Kidney (tissue), 14 donors: ENCODE results near the gene LRP1. TPM values are rescaled to one million over a fixed set of nuclear protein-coding genes. Genes with fewer than 3 reads are reported as not detected.
A peak's percentile ranks its signal among the peaks of the same experiment; 100 is the strongest.

Experiments
- DNase-seq, 5 donors: peaks; one replicate each; pipeline ENCODE4 v3.0.0-alpha.2; 2013 to 2020
- FAIRE-seq: peaks from 2 replicates; lab custom pipeline; 2012; peaks lifted over from hg19 to GRCh38; lab: Jason Lieb, UNC
- H3K27ac ChIP-seq, 2 donors: one replicate each; pipeline ENCODE4 v1.7.0; 2013; ENCODE audit warnings: low read depth in 2 of 2, low read length in 2 of 2, inconsistent platforms in 1 of 2
- H3K27me3 ChIP-seq: one replicate; pipeline ENCODE4 v1.7.1; 2013; ENCODE audit warnings: low read length, inconsistent platforms; ENCODE audit not compliant: control insufficient read depth, insufficient read depth
- H3K36me3 ChIP-seq, 3 donors: one replicate each; pipeline versions ENCODE4 v1.7.0 to v1.7.1; 2013; ENCODE audit warnings: low read length in 3 of 3, control low read depth in 1 of 3, inconsistent platforms in 1 of 3; ENCODE audit not compliant: insufficient read depth in 3 of 3, control insufficient read depth in 2 of 3
- H3K4me1 ChIP-seq, 3 donors: one replicate each; pipeline versions ENCODE4 v1.7.0 to v1.7.1; 2013; ENCODE audit warnings: low read length in 3 of 3, inconsistent platforms in 1 of 3, low read depth in 1 of 3; ENCODE audit not compliant: control insufficient read depth in 2 of 3, insufficient read depth in 2 of 3
- H3K4me3 ChIP-seq, 3 donors: one replicate each; pipeline versions ENCODE4 v1.7.0 to v1.8.1; 2013; ENCODE audit warnings: low read length in 3 of 3, control low read depth in 1 of 3, inconsistent platforms in 1 of 3
- H3K9ac ChIP-seq, 3 donors: one replicate each; pipeline versions ENCODE4 v1.7.0 to v1.7.1; 2013; ENCODE audit warnings: low read length in 3 of 3, control low read depth in 1 of 3, inconsistent platforms in 1 of 3
- H3K9me3 ChIP-seq, 3 donors: one replicate each; pipeline versions ENCODE4 v1.7.0 to v1.7.1; 2013; ENCODE audit warnings: low read length in 3 of 3, control low read depth in 1 of 3, inconsistent platforms in 1 of 3; ENCODE audit not compliant: control insufficient read depth in 2 of 3, insufficient read depth in 1 of 3
- intact Hi-C: fragments of 100-400 bp; cut with DNase I; formaldehyde crosslinking; loops from one replicate; pipeline ENCODE4 v1.11.1; 2022
- microRNA-seq: library from miRNA; unstranded; fragments of <30 nt; microRNA quantifications from one replicate; pipeline ENCODE4 v1.2.0, GENCODE V29; 2020
- polyA plus RNA-seq: library from polyadenylated mRNA; stranded (reverse); fragments of 350-450 nt; fragmentation: Illumina TruSeq; extraction: RNeasy Lipid Tissue Mini Kit (QIAGEN cat#74804); gene quantifications from one replicate; pipeline ENCODE4 v1.2.3, GENCODE V29; 2014; ENCODE audit warnings: low read depth, low replicate concordance; ENCODE audit not compliant: insufficient read depth
- total RNA-seq: library from RNA; stranded (reverse); fragmentation: NEBNext Ultra II Directional; extraction: Animal tissue kit (Norgen Biotek cat#: 25700); gene quantifications from one replicate; pipeline ENCODE4 v1.2.1, GENCODE V29; 2021
- TF ChIP-seq, protein P1 (sequence below): IDR thresholded peaks from 3 replicates; pipeline ENCODE4 v1.5.1; 2012; ENCODE audit warnings: mild to moderate bottlenecking, moderate library complexity, borderline replicate concordance; ENCODE audit not compliant: insufficient read depth; ENCODE audit errors: extremely low read depth
- donor health status: control.
- donor health status: control.
- donor health status: control.
- donor health status: control.
- donor health status: control.
- donor health status: DM: yes; HTN: yes; CAD: no.
- donor health status: Normal renal cell carcinoma (clear cell type).

The LRP1 gene
- total and polyA plus RNA-seq, 2 donors from 2014 or later, result 18.7 to 121 TPM

DNA sequence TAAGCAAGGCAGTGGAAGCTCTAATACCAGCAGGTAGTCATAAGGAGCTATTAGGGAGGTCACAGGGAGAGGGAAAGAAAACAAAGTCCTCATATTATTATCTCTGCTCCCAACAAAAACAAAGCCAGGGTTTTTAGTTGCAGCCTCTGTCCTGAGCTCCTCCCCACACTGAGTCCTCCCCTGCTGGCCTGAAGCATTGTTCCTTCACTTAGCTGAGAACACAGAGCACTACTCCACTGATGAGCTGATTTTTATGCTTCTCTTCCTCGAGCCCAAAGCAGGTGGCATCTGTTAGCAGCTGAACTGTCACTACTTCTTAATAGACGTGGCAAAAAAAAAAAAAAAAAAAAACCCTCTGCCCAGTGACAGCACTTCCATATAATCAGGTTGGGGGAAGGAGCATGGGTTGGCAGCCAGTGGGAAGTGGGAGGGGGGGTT lies 133.2 kb downstream of the LRP1 start:
- Histone ChIP-seq H3K27me3 (no peaks in the 10 kb centered on the region), H3K9me3 (no peaks in the 10 kb centered on the region), H3K27ac (no peak overlapping the region), H3K36me3 (peaks cover 6 to 49% (median 23%) of the 10 kb centered on the region in 3 donors), H3K4me1 (no peaks in the 10 kb centered on the region), H3K9ac (no peak overlapping the region), H3K4me3 (no peak overlapping the region)
- FAIRE-seq (no peak), DNase-seq (peak in 2 of 5 donors; percentile 43 to 52)
- intact Hi-C loops, result loop anchor here (10.0 kb wide), 1 partner anchor 193 kb away; the partner anchor contains the start of genes GLI1 and INHBE
- TF ChIP-seq, protein P1, sequence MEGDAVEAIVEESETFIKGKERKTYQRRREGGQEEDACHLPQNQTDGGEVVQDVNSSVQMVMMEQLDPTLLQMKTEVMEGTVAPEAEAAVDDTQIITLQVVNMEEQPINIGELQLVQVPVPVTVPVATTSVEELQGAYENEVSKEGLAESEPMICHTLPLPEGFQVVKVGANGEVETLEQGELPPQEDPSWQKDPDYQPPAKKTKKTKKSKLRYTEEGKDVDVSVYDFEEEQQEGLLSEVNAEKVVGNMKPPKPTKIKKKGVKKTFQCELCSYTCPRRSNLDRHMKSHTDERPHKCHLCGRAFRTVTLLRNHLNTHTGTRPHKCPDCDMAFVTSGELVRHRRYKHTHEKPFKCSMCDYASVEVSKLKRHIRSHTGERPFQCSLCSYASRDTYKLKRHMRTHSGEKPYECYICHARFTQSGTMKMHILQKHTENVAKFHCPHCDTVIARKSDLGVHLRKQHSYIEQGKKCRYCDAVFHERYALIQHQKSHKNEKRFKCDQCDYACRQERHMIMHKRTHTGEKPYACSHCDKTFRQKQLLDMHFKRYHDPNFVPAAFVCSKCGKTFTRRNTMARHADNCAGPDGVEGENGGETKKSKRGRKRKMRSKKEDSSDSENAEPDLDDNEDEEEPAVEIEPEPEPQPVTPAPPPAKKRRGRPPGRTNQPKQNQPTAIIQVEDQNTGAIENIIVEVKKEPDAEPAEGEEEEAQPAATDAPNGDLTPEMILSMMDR, result no peak

DNA sequence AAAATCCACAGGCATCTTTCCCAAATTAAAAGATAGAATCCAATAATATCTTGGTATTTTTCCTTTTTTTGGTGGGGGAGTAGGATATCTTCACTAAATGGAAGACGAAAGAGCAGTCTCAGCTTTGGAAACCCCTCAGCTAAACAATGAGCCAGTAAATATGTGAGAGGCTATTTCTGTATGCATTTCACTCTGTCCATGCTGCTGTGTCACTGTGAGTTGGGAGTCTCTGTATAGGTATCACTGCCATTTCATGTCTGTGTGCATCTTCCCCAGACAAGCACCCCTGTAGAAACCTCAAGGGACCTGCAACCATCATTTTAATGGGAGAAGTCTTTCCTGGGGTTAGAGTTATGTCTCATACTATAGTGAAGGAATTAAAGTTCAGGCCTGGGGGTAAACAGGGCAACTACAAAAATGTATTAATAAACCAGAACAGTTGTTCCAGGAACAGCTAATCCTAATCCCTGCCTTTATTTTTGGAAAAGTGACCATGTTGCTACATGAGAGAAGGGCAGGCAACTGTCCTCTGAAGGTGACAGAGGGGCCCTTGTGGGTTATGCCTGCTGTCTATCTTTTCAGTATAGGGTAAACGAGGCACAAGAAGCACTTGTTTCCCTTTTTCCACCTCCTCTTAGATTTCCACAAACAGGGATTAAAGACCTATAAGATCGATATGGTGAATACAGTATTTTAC lies 134.0 kb downstream of the LRP1 start:
- DNase-seq (no peak), FAIRE-seq (no peak)
- TF ChIP-seq, protein P1, result no peak
- Histone ChIP-seq H3K4me3 (no peak overlapping the region), H3K4me1 (no peaks in the 10 kb centered on the region), H3K9ac (no peak overlapping the region), H3K36me3 (peaks cover 6 to 48% (median 28%) of the 10 kb centered on the region in 3 donors), H3K27ac (no peak overlapping the region), H3K27me3 (no peaks in the 10 kb centered on the region), H3K9me3 (no peaks in the 10 kb centered on the region)
- intact Hi-C loops, result loop anchor here (10.0 kb wide), 1 partner anchor 193 kb away; the partner anchor contains the start of genes GLI1 and INHBE

Small RNAs within 50 kb of the gene (microRNA-seq; reads per million reads assigned to microRNA genes)
- gene MIR1228, result not detected

Other genes starting within 250 kb of the LRP1 start
- gene SDR9C7, start 194.1 kb upstream of the LRP1 start, total RNA-seq, result not detected
- gene SDR9C7, start 194.1 kb upstream of the LRP1 start, polyA plus RNA-seq, result not detected
- gene RDH16, start 170.9 kb upstream of the LRP1 start, total RNA-seq, result 0.41 TPM
- gene RDH16, start 170.9 kb upstream of the LRP1 start, polyA plus RNA-seq, result 0.15 TPM
- gene ZBTB39, start 121.9 kb upstream of the LRP1 start, total RNA-seq, result 6.6 TPM
- gene ZBTB39, start 121.9 kb upstream of the LRP1 start, polyA plus RNA-seq, result 1.4 TPM
- not detected for gene TAC3, start 112.0 kb upstream of the LRP1 start, total RNA-seq
- gene TAC3, start 112.0 kb upstream of the LRP1 start, polyA plus RNA-seq, result not detected
- 0.25 TPM for gene MYO1A, start 78.4 kb upstream of the LRP1 start, total RNA-seq
- 0.77 TPM for gene MYO1A, start 78.4 kb upstream of the LRP1 start, polyA plus RNA-seq
- gene NEMP1, start 49.7 kb upstream of the LRP1 start, total RNA-seq, result 10.3 TPM
- gene NEMP1, start 49.7 kb upstream of the LRP1 start, polyA plus RNA-seq, result 2.1 TPM
- 28.0 TPM for gene NAB2, start 39.4 kb upstream of the LRP1 start, total RNA-seq
- gene NAB2, start 39.4 kb upstream of the LRP1 start, polyA plus RNA-seq, result 13.9 TPM
- gene STAT6, start 17.1 kb upstream of the LRP1 start, total RNA-seq, result 232 TPM
- gene STAT6, start 17.1 kb upstream of the LRP1 start, polyA plus RNA-seq, result 74.8 TPM
- not detected for gene LRP1-AS, start 19.1 kb downstream of the LRP1 start, total RNA-seq
- gene LRP1-AS, start 19.1 kb downstream of the LRP1 start, polyA plus RNA-seq, result not detected
- gene NXPH4, start 88.3 kb downstream of the LRP1 start, total RNA-seq, result 0.16 TPM
- gene NXPH4, start 88.3 kb downstream of the LRP1 start, polyA plus RNA-seq, result 0.71 TPM
- 70.1 TPM for gene SHMT2, start 101.2 kb downstream of the LRP1 start, total RNA-seq
- gene SHMT2, start 101.2 kb downstream of the LRP1 start, polyA plus RNA-seq, result 49.3 TPM
- 3.1 TPM for gene STAC3, start 122.7 kb downstream of the LRP1 start, total RNA-seq
- 1.5 TPM for gene STAC3, start 122.7 kb downstream of the LRP1 start, polyA plus RNA-seq